Thoracic aorta (tissue), 2 donors: ENCODE measurements around the gene TMED8. TPM values are rescaled to one million over a fixed set of nuclear protein-coding genes. Genes with fewer than 3 reads are reported as not detected.

Experiments used
- ATAC-seq: fragments of 150-250 bp; one replicate; pipeline ENCODE4 v1.8.0; 2017; ENCODE audit warnings: low read depth; ENCODE audit not compliant: insufficient number of reproducible peaks, low FRiP score
- DNase-seq: peaks from one replicate; pipeline ENCODE4 v3.0.0-alpha.2; 2020; ENCODE audit warnings: low spot score
- H3K27ac ChIP-seq, 2 donors: fragments of 200-600 bp; sonication (generic); 1 replicate in 1 of 2; 2 replicates in 1 of 2; pipeline ENCODE4 v1.5.1; 2016; ENCODE audit warnings: mild to moderate bottlenecking in 2 of 2, moderate library complexity in 2 of 2
- H3K27me3 ChIP-seq: fragments of 200-600 bp; sonication (generic); replicated peaks from 2 replicates; pipeline ENCODE4 v1.6.0; 2016; ENCODE audit warnings: mild to moderate bottlenecking; ENCODE audit not compliant: insufficient read depth
- H3K36me3 ChIP-seq: fragments of 200-600 bp; sonication (generic); one replicate; pipeline ENCODE4 v1.5.1; 2016
- H3K4me1 ChIP-seq, 2 donors: fragments of 200-600 bp; sonication (generic); 1 replicate in 1 of 2; 2 replicates in 1 of 2; pipeline versions ENCODE4 v1.5.1 to v1.6.0; 2016; ENCODE audit warnings: low read depth in 2 of 2, mild to moderate bottlenecking in 1 of 2; ENCODE audit not compliant: control insufficient read depth in 1 of 2
- H3K4me3 ChIP-seq: fragments of 200-600 bp; sonication (generic); 2 replicates; pipeline ENCODE4 v1.5.1; 2016; ENCODE audit warnings: mild to moderate bottlenecking
- H3K9me3 ChIP-seq: fragments of 200-600 bp; sonication (generic); 2 replicates; pipeline ENCODE4 v1.5.1; 2016
- total RNA-seq, 2 donors: library from RNA; depleted of rRNA; stranded (reverse); fragments of >200 nt; gene quantifications; one replicate each; pipeline versions ENCODE4 v1.1.0 to v1.2.3, GENCODE V29; 2016
- TF ChIP-seq, protein P1 (sequence below): fragments of 200-600 bp; sonication (generic); IDR thresholded peaks from one replicate; pipeline ENCODE4 v1.5.1; 2019; ENCODE audit warnings: antibody characterized with exemption

Gene TMED8
- total RNA-seq, 2 donors from 2014 or later = 10.0 to 12.0 TPM

DNA sequence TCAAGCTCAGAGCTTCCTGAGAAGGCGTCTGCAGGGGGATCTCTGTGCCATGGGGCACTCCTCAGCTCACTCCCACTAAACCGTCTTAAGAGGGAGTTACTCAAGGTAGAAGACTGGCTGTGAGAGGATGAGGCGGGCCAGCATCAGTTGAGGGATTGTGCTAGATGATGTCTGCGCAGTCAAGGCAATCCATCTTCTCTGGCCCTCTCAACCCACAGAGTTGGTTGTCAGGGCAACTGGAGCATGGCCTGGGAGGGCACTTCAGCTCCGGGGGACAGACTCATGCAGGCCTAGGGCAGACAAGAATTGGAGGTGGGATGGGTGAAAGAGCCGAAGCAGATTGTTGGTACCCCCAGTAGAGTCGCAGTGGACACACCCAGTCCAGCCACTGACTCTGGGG is 47.0 kb downstream of the TMED8 start:
- no peak overlapping the region for H3K4me3 ChIP-seq
- TF ChIP-seq, protein P1, sequence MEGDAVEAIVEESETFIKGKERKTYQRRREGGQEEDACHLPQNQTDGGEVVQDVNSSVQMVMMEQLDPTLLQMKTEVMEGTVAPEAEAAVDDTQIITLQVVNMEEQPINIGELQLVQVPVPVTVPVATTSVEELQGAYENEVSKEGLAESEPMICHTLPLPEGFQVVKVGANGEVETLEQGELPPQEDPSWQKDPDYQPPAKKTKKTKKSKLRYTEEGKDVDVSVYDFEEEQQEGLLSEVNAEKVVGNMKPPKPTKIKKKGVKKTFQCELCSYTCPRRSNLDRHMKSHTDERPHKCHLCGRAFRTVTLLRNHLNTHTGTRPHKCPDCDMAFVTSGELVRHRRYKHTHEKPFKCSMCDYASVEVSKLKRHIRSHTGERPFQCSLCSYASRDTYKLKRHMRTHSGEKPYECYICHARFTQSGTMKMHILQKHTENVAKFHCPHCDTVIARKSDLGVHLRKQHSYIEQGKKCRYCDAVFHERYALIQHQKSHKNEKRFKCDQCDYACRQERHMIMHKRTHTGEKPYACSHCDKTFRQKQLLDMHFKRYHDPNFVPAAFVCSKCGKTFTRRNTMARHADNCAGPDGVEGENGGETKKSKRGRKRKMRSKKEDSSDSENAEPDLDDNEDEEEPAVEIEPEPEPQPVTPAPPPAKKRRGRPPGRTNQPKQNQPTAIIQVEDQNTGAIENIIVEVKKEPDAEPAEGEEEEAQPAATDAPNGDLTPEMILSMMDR = no peak
- no peaks in the 10 kb centered on the region for H3K9me3 ChIP-seq
- H3K27ac ChIP-seq = no peak overlapping the region
- H3K4me1 ChIP-seq = no peaks in the 10 kb centered on the region
- H3K27me3 ChIP-seq = no peaks in the 10 kb centered on the region
- no peak for ATAC-seq
- DNase-seq = no peak
- no peaks in the 10 kb centered on the region for H3K36me3 ChIP-seq

DNA sequence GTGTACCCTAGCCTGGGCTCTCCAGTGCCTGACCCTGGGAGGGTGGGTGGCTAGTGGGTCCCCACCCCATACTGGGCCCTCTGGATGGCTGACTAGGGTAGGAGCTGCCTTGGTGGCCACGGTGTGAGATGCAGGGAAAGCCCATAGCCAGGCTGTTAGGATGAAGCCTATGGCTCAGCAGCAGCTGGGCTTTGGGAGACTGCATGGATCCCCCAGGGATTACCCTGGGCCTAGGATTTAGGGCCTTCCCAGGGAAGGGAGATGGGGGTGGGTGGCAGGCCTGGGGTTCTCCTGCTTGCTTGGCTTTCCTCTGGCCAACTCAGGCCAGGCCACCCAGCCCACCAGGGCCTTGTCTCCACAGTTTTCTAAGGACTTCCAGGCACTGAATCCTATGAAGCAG is 49.8 kb downstream of the TMED8 start:
- H3K36me3 ChIP-seq = no peaks in the 10 kb centered on the region
- H3K27me3 ChIP-seq = no peaks in the 10 kb centered on the region
- H3K4me3 ChIP-seq = no peak overlapping the region
- H3K9me3 ChIP-seq = no peaks in the 10 kb centered on the region
- TF ChIP-seq, protein P1 = no peak
- H3K4me1 ChIP-seq = peaks cover 3 to 6% of the 10 kb centered on the region in 2 donors
- H3K27ac ChIP-seq = no peak overlapping the region
- DNase-seq (no peak), ATAC-seq (no peak)

DNA sequence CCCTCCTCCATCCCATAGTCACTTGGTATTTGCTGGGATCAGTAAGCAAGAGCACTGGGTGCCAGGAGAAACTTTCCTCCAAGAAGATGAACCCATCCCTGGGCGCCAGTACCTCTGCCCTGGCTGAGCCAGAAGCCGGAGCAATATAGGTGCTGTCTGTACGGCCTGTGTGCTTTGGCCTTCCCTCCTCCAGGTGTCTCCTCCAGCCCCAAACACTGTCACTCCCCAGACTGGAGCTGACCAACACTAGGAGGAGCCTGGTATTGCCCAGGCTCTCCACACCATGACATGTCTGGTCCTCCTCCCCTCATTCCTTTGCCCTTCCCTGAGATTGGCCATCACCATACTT is 51.2 kb downstream of the TMED8 start:
- Histone ChIP-seq H3K27me3 (no peaks in the 10 kb centered on the region), H3K27ac (no peak overlapping the region), H3K9me3 (no peaks in the 10 kb centered on the region), H3K36me3 (no peaks in the 10 kb centered on the region), H3K4me1 (peaks cover 5 to 8% of the 10 kb centered on the region in 2 donors), H3K4me3 (no peak overlapping the region)
- no peak for DNase-seq
- TF ChIP-seq, protein P1 = no peak
- no peak for ATAC-seq

DNA sequence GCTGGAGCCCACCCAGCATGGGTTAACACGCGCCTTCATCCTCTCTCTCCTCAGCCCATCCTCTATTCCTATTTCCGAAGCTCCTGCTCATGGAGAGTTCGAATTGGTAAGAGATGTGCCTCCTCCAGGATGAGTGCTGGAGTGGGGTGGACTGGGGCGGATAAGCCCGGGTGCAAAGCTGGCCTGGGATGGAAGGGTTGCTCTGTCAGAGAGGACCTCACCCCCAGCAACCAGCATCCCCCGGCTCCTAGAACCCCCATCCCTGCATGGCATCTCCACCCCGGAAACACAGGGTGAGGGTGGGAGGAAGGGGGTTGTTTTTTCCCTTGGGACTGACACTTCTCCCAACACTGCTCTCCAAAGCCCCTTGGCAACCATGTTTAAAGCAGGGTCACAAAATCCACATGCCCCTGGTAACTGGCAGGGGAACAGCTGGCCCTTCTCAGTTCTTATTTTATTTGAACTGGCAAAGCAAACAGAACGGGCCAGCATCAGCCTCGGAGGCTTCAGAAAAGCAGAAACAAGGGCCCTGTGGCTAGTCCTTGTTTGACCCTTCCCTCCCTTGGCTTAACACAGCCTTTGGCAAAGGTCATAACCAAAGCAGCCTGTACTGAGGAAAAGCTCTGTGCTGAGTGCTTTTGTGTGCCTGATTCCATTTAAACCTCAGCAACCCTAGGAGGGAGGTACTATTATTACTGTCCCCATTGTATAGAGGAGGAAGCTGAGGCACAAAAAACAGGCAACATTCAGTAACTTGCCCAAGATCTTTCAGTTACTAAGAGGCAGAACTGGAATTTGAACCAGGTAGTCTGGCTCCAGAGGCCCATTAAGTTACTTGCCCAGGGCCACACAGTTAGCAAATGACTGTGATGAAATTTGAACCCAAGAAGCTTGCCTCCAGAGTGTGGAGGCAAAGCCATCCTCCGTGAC is 51.8 kb downstream of the TMED8 start:
- Histone ChIP-seq H3K27ac (no peak overlapping the region), H3K9me3 (no peaks in the 10 kb centered on the region), H3K27me3 (no peaks in the 10 kb centered on the region), H3K36me3 (no peaks in the 10 kb centered on the region), H3K4me3 (no peak overlapping the region), H3K4me1 (peaks cover 5 to 8% of the 10 kb centered on the region in 2 donors)
- ATAC-seq (no peak), DNase-seq (no peak)
- TF ChIP-seq, protein P1 = no peak

DNA sequence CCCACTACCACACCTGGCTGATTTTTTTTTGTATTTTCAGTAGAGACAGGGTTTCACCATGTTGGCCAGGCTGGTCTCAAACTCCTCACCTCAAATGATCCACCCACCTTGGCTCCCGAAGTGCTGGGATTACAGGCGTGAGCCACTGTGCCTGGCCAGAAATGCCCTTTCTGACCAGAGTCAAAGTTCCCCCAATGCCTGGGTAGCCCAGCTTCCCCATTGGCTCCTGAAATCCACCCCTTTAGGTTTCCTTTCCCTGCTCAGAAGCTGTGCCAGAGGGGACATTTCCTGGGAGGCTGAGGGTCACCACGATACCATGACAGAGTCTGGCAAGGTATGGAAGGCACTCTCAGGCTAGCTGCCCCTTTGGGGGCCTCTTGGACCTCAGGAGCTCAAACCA is 52.6 kb downstream of the TMED8 start:
- peaks cover 9 to 16% of the 10 kb centered on the region in 2 donors for H3K4me1 ChIP-seq
- H3K9me3 ChIP-seq = no peaks in the 10 kb centered on the region
- no peak for ATAC-seq
- H3K27me3 ChIP-seq = no peaks in the 10 kb centered on the region
- no peaks in the 10 kb centered on the region for H3K36me3 ChIP-seq
- no peak for DNase-seq
- H3K27ac ChIP-seq = no peak overlapping the region
- H3K4me3 ChIP-seq = no peak overlapping the region
- TF ChIP-seq, protein P1 = no peak
